GM12878 (cell line): Measurements from ENCODE around the gene ZDHHC19. TPM values are rescaled to one million over a fixed set of nuclear protein-coding genes. Genes with fewer than 3 reads are reported as not detected.
A peak's percentile ranks its signal among the peaks of the same experiment; 100 is the strongest.

Experiments
- ATAC-seq: fragments of 200-7000 bp; cut with Tn5 transposase; 3 replicates; pipeline ENCODE4 v1.9.1; 2020; ENCODE audit warnings: mild to moderate bottlenecking, moderate library complexity
- BruUV-seq: library from RNA; stranded (reverse); fragments of 400-500 nt; replicated peaks from 2 replicates; lab custom pipeline; 2021; lab: Mats Ljungman, UMichigan
- CTCF ChIA-PET: fragments of 300-600 bp; sonication (Branson Sonifier 250); formaldehyde crosslinking; extraction: SDS; loops from one replicate; lab custom pipeline; 2021; ENCODE audit warnings: inconsistent platforms; lab: Yijun Ruan, JAX
- POLR2A ChIA-PET: fragments of 350-600 bp; formaldehyde crosslinking; extraction: SDS; loops from one replicate; lab custom pipeline; 2021; ENCODE audit warnings: inconsistent platforms; lab: Charles Lee
- RAD21 ChIA-PET: fragments of 300-600 bp; sonication (Branson Sonifier 250); formaldehyde crosslinking; loops from one replicate; lab custom pipeline; 2023; ENCODE audit warnings: antibody characterized with exemption; ENCODE audit not compliant: unreplicated experiment; lab: Charles Lee
- SMC1A ChIA-PET: fragments of 300-600 bp; sonication (Branson Sonifier 250); formaldehyde crosslinking; loops from one replicate; lab custom pipeline; 2023; ENCODE audit not compliant: unreplicated experiment, uncharacterized antibody; lab: Charles Lee
- DNase-seq: peaks from one replicate; pipeline ENCODE4 v3.0.0-alpha.2; 2011; ENCODE audit warnings: low read depth, low spot score
- FAIRE-seq: peaks from 3 replicates; lab custom pipeline; 2011; peaks lifted over from hg19 to GRCh38; lab: Jason Lieb, UNC
- H2AFZ ChIP-seq: 2 replicates; pipeline ENCODE4 v1.6.0; 2011; ENCODE audit warnings: low read depth, low read length, control low read depth; ENCODE audit not compliant: control insufficient read depth
- H3K27ac ChIP-seq: 2 replicates; pipeline ENCODE4 v1.5.1; 2011; ENCODE audit warnings: control low read depth; ENCODE audit not compliant: control insufficient read depth, insufficient read depth
- H3K27me3 ChIP-seq, 2 experiments: replicated peaks in 1 of 2; 2 replicates each; pipeline versions ENCODE4 v1.6.0 to v1.6.1; 2011; ENCODE audit warnings: low read length in 1 of 2; ENCODE audit not compliant: control insufficient read depth in 2 of 2, insufficient read depth in 2 of 2
- H3K36me3 ChIP-seq, 2 experiments: 2 replicates each; pipeline ENCODE4 v1.5.1; 2011; ENCODE audit warnings: low read length in 1 of 2; ENCODE audit not compliant: control insufficient read depth in 2 of 2, insufficient read depth in 2 of 2
- H3K4me1 ChIP-seq: 2 replicates; pipeline ENCODE4 v1.6.1; 2011; ENCODE audit warnings: mild to moderate bottlenecking, low read length, moderate library complexity, mixed read lengths; ENCODE audit not compliant: control insufficient read depth, insufficient read depth
- H3K4me2 ChIP-seq: 2 replicates; pipeline ENCODE4 v1.6.0; 2011; ENCODE audit warnings: control low read depth; ENCODE audit not compliant: control insufficient read depth, insufficient read depth
- H3K4me3 ChIP-seq: fragments of 200-600 bp; sonication (generic); 2 replicates; pipeline ENCODE4 v1.5.1; 2016
- H3K79me2 ChIP-seq: 2 replicates; pipeline ENCODE4 v1.6.0; 2011; ENCODE audit warnings: low read length; ENCODE audit not compliant: control insufficient read depth, insufficient read depth
- H3K9ac ChIP-seq: 2 replicates; pipeline ENCODE4 v1.8.0; 2011; ENCODE audit warnings: low read length, control low read depth, mixed read lengths; ENCODE audit not compliant: control insufficient read depth, insufficient read depth
- H3K9me3 ChIP-seq: replicated peaks from 3 replicates; pipeline ENCODE4 v1.5.1; 2011; ENCODE audit warnings: mild to moderate bottlenecking, low read length; ENCODE audit not compliant: control insufficient read depth, insufficient read depth
- H4K20me1 ChIP-seq: 2 replicates; pipeline ENCODE4 v1.6.0; 2011; ENCODE audit not compliant: control insufficient read depth, insufficient read depth
- ATF7 ChIP-seq: fragments of 450-650 bp; IDR thresholded peaks from 2 replicates; pipeline ENCODE4 v1.6.1; 2016; ENCODE audit warnings: low read depth, mild to moderate bottlenecking
- IRF3 ChIP-seq: fragments of 450-650 bp; IDR thresholded peaks from 2 replicates; pipeline ENCODE4 v1.6.1; 2014; ENCODE audit warnings: mild to moderate bottlenecking
- NFXL1 ChIP-seq: fragments of 450-650 bp; IDR thresholded peaks from 2 replicates; pipeline ENCODE4 v1.6.1; 2017; ENCODE audit warnings: antibody characterized with exemption, mild to moderate bottlenecking, borderline replicate concordance
- WGBS: methylation state at CpG from one replicate; pipeline ENCODE4 v1.1.6; 2016; ENCODE audit warnings: low lambda C conversion rate; ENCODE audit not compliant: insufficient replicate concordance, insufficient coverage; ENCODE audit errors: missing lambda C conversion rate; 5-methylcytosine and 5-hydroxymethylcytosine counted together
- in situ Hi-C: fragments of 300-500 bp; cut with MboI; formaldehyde crosslinking; loops from 9 replicates; pipeline ENCODE4 v1.14.3; 2018; ENCODE audit warnings: mixed read lengths
- intact Hi-C: fragments of 100-400 bp; cut with micrococcal nuclease; formaldehyde crosslinking; loops from one replicate; pipeline ENCODE4 v1.14.2; 2022; ENCODE audit not compliant: unreplicated experiment
- polyA plus RNA-seq, 11 experiments: library from polyadenylated mRNA; depleted of rRNA in 4 of 11; unstranded in 6 of 11; stranded (reverse) in 5 of 11; fragments of >200 nt; fragmentation: Nextera tagmentation in 4 of 11; fragmentation: Illumina TruSeq in 1 of 11; extraction: Ambion mirVana in 4 of 11; extraction: Trizol in 1 of 11; gene quantifications; 1 replicate in 1 of 11; 2 replicates in 10 of 11; pipeline versions ENCODE4 v1.2.1 to v1.2.3, GENCODE V29; 2011 to 2016; ENCODE audit warnings: inconsistent platforms in 2 of 11, missing spikeins in 2 of 11, low read depth in 1 of 11
- total RNA-seq, 4 experiments: library from RNA; depleted of rRNA in 3 of 4; stranded (reverse); fragments of >200 nt in 3 of 4; fragmentation: Illumina TruSeq in 1 of 4; extraction: Trizol in 1 of 4; gene quantifications; 2 replicates each; pipeline versions ENCODE4 v1.2.1 to v1.2.3, GENCODE V29; 2013 to 2021

Gene ZDHHC19
- total and polyA plus RNA-seq, 10 of the 15 experiments (the other 5 are each of a cell fraction or from before 2014, with no cell fraction given), result 0.26 TPM; not detected in 9

GRCh38 chr3:196180346-196180745 lies 30.9 kb downstream of the ZDHHC19 start:
- Histone ChIP-seq H3K9me3 (no peaks in the 10 kb centered on the region), H3K27ac (peak overlapping the region; percentile 93), H2AFZ (peak overlapping the region; percentile 75; the same call in 1 of the 2 replicates), H4K20me1 (no peaks in the 10 kb centered on the region), H3K36me3 (no peaks in the 10 kb centered on the region), H3K27me3 (no peaks in the 10 kb centered on the region), H3K9ac (peak overlapping the region; percentile 75), H3K79me2 (no peaks in the 10 kb centered on the region; the same call in 1 of the 2 replicates), H3K4me1 (peaks cover 62% of the 10 kb centered on the region), H3K4me2 (peak overlapping the region; percentile 71), H3K4me3 (peak overlapping the region; percentile 50; the same call in 1 of the 2 replicates)
- ChIA-PET RAD21 (interaction anchor here (0.7 to 6.2 kb wide), 16 partner anchors 10 to 159 kb away, joined by 3 to 91 read pairs (median 8); no protein-coding TSS in a partner anchor), SMC1A (interaction anchor here (1.0 to 6.9 kb wide), 10 partner anchors 13 to 132 kb away, joined by 3 to 155 read pairs (median 34); no protein-coding TSS in a partner anchor), CTCF (interaction anchor here (1.3 to 4.8 kb wide), 12 partner anchors 8 to 154 kb away, joined by 3 to 64 read pairs (median 8); no protein-coding TSS in a partner anchor), POLR2A (interaction anchor here (0.5 to 5.5 kb wide), 13 partner anchors 8 to 1036 kb away, joined by 3 to 61 read pairs (median 11); no protein-coding TSS in a partner anchor)
- no TSS peak for BruUV-seq
- DNase-seq (no peak), FAIRE-seq (no peak), ATAC-seq (no peak)
- 3% methylated on average over 9 of the region's 9 CpGs for WGBS
- intact Hi-C loops, result no loop called here
- TF ChIP-seq IRF3 (no peak), NFXL1 (no peak), ATF7 (no peak)
- in situ Hi-C loops, result no loop called here
